Stimulated activated memory B cell treated with anti-CD40 and anti-IgM and Interleukin-4, amounts not matched to agents 10 μg/mL and 1 μg/mL and 100 μg/mL, for 72 hours (primary cell): Measurements from ENCODE around the gene SMG9.

Experiments
- ATAC-seq: fragments of 150-1000 bp; cut with Tn5 transposase; 2 replicates; pipeline ENCODE4 v1.10.0; 2021
- H3K27ac Mint-ChIP-seq: one replicate; pipeline ENCODE4 v1.8.0; 2022; ENCODE audit warnings: mild to moderate bottlenecking, mixed read lengths
- H3K27me3 Mint-ChIP-seq: one replicate; pipeline ENCODE4 v1.8.0; 2022; ENCODE audit warnings: mixed read lengths
- H3K36me3 Mint-ChIP-seq: one replicate; pipeline ENCODE4 v1.8.0; 2022; ENCODE audit warnings: mixed read lengths
- H3K4me1 Mint-ChIP-seq: one replicate; pipeline ENCODE4 v1.8.0; 2022; ENCODE audit warnings: mixed read lengths
- H3K4me3 Mint-ChIP-seq: one replicate; pipeline ENCODE4 v1.8.0; 2022; ENCODE audit warnings: mild to moderate bottlenecking, moderate library complexity, mixed read lengths
- H3K9me3 Mint-ChIP-seq: one replicate; pipeline ENCODE4 v1.8.0; 2022; ENCODE audit warnings: mixed read lengths

Gene SMG9, protein sequence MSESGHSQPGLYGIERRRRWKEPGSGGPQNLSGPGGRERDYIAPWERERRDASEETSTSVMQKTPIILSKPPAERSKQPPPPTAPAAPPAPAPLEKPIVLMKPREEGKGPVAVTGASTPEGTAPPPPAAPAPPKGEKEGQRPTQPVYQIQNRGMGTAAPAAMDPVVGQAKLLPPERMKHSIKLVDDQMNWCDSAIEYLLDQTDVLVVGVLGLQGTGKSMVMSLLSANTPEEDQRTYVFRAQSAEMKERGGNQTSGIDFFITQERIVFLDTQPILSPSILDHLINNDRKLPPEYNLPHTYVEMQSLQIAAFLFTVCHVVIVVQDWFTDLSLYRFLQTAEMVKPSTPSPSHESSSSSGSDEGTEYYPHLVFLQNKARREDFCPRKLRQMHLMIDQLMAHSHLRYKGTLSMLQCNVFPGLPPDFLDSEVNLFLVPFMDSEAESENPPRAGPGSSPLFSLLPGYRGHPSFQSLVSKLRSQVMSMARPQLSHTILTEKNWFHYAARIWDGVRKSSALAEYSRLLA

DNA sequence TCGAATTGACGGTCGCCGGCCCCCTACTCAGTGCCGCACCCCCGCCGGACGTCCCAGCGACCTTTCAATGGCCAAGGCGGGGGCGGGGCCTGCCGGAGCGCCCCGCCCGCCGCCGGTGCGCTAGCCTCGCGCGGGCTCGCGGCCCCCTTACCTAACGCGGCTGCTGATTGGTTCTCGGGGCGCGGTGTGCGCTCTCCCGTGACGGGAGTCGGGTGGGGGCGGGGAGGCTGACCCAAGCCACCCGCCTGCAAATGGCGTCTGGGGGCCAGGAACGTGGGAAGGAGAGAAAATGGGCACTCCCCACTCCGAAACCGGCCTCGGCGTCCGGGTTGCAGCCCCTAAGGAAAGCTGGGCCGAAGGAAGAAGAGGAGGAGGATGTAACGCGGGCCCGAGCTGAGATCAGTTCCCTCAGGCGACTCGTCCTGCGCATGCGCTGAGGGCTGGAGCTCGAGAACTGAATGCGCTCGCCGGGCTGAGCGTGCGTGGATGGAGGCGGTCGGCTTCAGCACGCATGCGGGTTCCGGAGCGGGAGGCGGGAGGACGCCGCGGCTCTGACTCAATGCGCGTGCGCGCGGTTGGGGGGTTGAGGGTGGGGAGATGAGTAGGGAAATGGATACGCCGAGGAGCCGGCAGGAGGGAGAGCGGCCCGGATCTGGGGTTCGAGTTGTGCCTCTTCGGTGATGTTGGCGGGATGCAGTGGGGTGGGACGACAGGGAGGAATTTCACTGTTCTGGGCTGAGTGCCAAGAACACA, at the start of gene SMG9:
Gene SMG9, minus strand, starts transcription at position 460 of the 753 bp plus-strand sequence. CDS start 4,221 bp downstream, outside the sequence.
- Mint-ChIP-seq H3K4me1 (peaks cover 73% of the 10 kb centered on the region), H3K4me3 (peak within 1 kb of the TSS; percentile 91), H3K36me3 (peaks cover 19% of the 10 kb centered on the region), H3K9me3 (no peaks in the 10 kb centered on the region), H3K27me3 (no peaks in the 10 kb centered on the region), H3K27ac (peak within 1 kb of the TSS; percentile 96)
- ATAC-seq = peak; percentile 90

DNA sequence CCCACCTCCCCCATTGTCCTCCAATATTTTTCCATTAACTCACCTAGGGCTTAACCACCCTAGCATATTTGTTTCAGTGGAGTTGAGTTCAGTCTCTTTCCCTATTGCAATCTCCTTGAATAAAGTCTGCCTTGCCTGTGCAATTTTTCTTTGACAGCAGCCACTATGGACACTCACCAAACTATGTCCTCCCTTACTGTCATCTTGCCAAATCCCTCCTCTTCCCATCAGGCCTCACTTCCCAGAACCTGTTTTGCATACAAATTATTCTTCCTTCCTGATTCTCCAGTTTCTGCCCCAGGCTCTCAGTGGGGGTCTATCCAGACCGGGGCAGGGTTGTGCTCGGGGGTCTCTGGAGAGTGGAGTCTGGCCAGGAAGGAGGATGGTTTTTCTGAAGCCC, 49.7 kb upstream of the SMG9 start:
- peaks cover 30% of the 10 kb centered on the region for H3K27me3 Mint-ChIP-seq
- H3K27ac Mint-ChIP-seq = no peak overlapping the region
- H3K36me3 Mint-ChIP-seq = no peaks in the 10 kb centered on the region
- ATAC-seq = no peak
- peaks cover 3% of the 10 kb centered on the region for H3K4me1 Mint-ChIP-seq
- H3K4me3 Mint-ChIP-seq = no peak overlapping the region
- H3K9me3 Mint-ChIP-seq = no peaks in the 10 kb centered on the region

DNA sequence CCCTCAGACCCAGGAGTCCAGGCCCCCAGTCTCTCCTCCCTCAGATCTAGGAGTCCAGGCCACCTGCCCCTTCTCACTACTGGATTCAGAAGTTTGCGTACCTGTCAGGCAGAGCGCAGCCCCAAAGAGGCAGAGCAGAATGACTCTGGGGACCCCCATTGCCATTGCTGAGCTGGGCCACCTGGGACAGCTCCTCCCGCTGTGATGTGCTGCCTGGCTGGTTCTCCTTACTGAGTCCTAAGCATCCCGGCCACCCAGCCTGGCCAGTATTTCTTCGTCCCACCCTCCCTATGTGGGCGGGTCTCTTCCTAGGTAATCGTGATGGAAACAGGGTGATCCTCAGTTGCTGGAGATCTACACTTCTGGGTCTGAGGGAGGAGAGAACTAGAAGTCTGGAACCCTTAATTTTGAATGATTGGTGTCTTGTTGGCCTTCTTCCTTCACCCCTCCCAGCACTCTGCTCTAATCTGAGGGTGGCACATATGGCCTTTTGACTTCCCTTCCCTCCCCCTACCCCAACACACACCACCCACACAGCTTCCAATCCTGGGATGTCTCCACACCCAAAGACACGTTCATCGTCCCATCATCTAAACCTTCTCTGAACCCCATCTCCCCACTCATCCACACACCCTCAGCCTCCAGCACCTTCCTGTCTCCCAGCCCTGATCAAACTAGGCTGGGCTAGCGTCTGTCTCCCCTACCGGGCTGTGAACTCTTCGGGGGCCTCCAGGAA, 47.6 kb upstream of the SMG9 start, which contains the start of gene LYPD5:
Gene LYPD5, minus strand, starts transcription at position 232 of the 736 bp plus-strand sequence. Its CDS starts 67 bp downstream, at position 165.
- peaks cover 40% of the 10 kb centered on the region for H3K27me3 Mint-ChIP-seq
- no peaks in the 10 kb centered on the region for H3K36me3 Mint-ChIP-seq
- no peak within 1 kb of the TSS for H3K27ac Mint-ChIP-seq
- H3K4me3 Mint-ChIP-seq = no peak within 1 kb of the TSS
- no peaks in the 10 kb centered on the region for H3K9me3 Mint-ChIP-seq
- no peak for ATAC-seq
- H3K4me1 Mint-ChIP-seq = peaks cover 18% of the 10 kb centered on the region

DNA sequence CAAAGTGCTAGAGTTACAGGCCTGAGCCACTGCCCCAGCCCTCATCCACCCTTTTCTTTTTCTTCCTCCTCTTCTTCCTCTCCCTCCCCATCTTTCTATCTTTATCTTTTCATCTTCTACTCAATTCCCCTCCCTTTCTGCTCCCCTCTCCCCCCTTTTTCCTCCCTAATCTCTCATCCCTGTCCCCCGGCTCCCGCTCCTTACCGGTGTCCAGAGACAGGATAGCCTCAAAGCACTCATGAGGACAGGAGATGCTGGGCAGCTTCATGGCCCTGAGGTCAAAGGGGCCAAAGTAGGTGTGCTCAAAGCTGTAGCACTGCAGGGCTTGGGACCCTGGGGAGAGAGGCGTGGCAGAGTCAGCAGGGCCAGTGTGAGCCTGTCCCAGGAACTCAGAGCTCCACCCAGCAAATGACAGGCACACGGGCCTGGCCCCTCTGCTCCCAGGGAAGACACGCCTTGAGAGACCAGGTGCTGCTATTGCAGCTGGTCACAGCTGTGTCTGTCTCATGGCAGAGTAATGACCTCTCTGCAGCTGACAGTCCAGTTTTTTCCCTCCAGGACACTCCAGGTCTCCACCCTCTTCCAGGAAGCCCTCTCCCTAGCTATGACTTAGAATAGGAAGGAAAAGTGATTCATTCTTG, 44.9 kb upstream of the SMG9 start:
- peaks cover 4% of the 10 kb centered on the region for H3K9me3 Mint-ChIP-seq
- no peak for ATAC-seq
- H3K36me3 Mint-ChIP-seq = peaks cover 6% of the 10 kb centered on the region
- peak overlapping the region; percentile 77 for H3K4me3 Mint-ChIP-seq
- peaks cover 18% of the 10 kb centered on the region for H3K4me1 Mint-ChIP-seq
- H3K27ac Mint-ChIP-seq = peak overlapping the region; percentile 72
- peaks cover 46% of the 10 kb centered on the region for H3K27me3 Mint-ChIP-seq

DNA sequence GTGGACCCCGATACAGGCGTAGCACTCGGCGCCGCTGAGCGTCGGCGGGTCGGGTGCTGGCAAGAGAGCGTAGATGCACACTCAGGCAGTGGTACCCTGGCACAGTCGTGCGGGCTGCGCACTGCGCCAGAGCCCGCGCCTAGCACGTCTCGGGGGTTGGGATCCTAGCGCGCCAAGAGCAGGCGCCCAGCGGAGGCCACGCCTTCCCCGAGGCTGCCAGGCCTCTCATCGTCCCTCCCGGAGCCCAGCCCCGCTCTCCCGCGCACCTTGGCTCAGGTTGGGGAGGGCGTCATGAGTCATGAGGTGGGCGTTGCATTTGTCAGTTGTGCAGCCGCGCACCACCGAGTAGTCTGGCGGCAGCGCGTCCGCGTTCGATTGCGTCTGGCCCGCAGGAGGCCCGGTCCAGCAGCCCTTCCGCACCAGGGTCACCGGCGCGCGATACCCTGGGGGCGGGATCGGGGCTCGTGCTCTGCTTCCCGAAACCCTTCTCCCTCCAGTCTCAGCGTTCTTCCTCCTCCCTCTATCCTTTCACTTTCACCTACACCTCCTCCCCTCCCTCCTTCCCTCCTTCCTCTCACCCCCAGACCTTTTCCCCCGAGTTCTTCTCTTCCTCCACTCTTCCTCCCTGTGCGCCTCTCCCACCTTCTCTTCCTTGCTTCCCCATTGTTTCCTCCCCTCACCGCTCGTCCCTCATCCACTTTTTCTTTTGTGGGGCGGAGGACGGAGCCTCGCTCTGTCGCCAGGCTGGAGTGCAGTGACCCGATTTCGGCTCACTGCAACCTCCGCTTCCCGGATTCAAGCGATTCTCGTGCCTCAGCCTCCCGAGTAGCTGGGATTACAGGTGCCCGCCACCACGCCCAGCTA, 44.0 kb upstream of the SMG9 start:
- Mint-ChIP-seq H3K27me3 (peaks cover 55% of the 10 kb centered on the region), H3K4me3 (peak overlapping the region; percentile 77), H3K36me3 (peaks cover 6% of the 10 kb centered on the region), H3K27ac (peak overlapping the region; percentile 72), H3K4me1 (peaks cover 18% of the 10 kb centered on the region), H3K9me3 (peaks cover 4% of the 10 kb centered on the region)
- ATAC-seq = peak; percentile 73

DNA sequence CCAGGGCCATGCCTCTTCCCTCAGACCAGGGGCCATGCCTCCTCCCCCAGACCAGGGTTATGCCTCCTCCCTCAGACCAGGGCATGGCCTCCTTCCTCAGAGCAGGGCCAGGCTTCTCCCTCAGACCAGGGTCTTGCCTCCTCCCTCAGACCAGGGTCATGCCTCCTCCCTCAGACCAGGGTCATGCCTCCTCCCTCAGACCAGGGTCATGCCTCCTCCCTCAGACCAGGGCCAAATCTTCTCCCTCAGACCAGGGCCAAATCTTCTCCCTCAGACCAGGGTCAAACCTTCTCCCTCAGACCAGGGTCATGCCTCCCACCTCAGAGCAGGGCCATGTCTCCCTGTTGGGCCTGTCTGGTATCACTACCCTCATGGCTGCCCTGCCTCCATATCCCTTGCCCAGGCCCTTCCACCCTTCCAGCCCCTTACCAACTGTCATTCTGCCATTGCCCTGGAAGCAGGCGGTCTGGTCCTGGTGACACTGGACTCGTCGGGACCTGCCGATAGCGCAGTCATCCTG, 43.3 kb upstream of the SMG9 start:
- Mint-ChIP-seq H3K27me3 (peaks cover 62% of the 10 kb centered on the region), H3K36me3 (peaks cover 6% of the 10 kb centered on the region), H3K27ac (no peak overlapping the region), H3K4me1 (peaks cover 18% of the 10 kb centered on the region), H3K9me3 (peaks cover 4% of the 10 kb centered on the region), H3K4me3 (peak overlapping the region; percentile 77)
- no peak for ATAC-seq

DNA sequence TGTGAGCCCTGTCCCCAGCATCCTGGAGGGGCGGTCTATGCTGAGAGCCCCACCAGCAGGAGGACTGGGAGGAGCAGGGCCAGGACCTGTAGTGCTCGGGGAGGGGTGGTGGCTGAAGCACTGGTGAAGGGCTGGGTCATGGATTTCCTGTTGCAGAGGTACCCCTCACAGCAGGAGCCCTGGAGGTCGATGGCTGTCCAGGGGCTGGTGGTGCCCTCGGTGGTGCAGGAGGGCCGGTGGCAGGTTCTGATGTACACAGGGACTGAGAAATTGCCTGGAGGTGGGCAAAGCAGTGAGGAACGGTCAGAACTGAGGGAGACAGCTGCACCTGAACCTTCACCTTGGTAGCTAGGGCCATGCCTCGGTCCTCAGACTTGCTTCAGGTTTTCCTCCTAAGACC, 42.8 kb upstream of the SMG9 start:
- H3K4me3 Mint-ChIP-seq = peak overlapping the region; percentile 25
- peaks cover 6% of the 10 kb centered on the region for H3K36me3 Mint-ChIP-seq
- peaks cover 62% of the 10 kb centered on the region for H3K27me3 Mint-ChIP-seq
- H3K4me1 Mint-ChIP-seq = peaks cover 18% of the 10 kb centered on the region
- no peak for ATAC-seq
- H3K27ac Mint-ChIP-seq = no peak overlapping the region
- peaks cover 4% of the 10 kb centered on the region for H3K9me3 Mint-ChIP-seq

DNA sequence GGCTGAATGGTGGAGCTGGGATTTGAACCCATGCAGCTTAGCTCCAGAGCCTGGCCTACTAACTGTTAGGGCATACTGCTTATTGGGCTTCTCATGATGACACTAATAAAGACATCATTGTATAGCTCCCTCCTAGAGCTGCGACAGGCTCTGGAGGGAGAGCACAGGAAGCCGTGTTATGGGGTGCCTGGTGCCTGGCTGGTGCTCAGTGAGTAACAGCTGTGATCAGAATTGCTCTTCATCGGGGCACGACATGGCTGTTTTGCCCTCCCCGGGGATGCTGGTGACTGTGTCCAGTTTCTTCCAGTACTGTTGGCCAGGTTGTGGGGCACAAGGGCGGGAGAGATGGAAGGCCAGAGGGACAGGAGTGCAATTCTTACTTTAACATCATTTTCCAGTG, 42.4 kb upstream of the SMG9 start:
- no peak overlapping the region for H3K27ac Mint-ChIP-seq
- peaks cover 62% of the 10 kb centered on the region for H3K27me3 Mint-ChIP-seq
- peak overlapping the region; percentile 25 for H3K4me3 Mint-ChIP-seq

DNA sequence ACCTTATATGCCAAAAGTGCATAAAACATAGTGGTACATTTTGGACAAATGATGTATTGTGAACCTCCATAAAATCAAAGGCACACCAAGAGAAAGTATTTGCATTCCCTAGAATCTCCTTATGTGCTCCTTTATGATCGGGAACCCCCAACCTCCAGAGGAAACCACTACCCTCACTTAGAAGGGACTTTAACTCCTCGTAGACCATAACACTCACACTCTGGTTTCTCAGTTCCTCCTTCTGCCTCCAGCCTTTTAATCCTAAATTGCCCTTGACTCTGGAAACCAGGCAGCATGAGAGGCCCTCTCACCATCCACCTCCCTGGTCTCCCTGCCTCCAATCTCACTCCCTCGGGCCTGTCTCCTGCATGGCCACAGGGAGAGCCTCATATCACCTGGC, 35.8 kb upstream of the SMG9 start:
- H3K9me3 Mint-ChIP-seq = no peaks in the 10 kb centered on the region
- no peak overlapping the region for H3K27ac Mint-ChIP-seq
- peaks cover 11% of the 10 kb centered on the region for H3K4me1 Mint-ChIP-seq
- ATAC-seq = peak; percentile 45
- peaks cover 26% of the 10 kb centered on the region for H3K27me3 Mint-ChIP-seq
- no peak overlapping the region for H3K4me3 Mint-ChIP-seq
- H3K36me3 Mint-ChIP-seq = no peaks in the 10 kb centered on the region

More for the DNA sequence above, 42.4 kb upstream of the SMG9 start:
- peaks cover 6% of the 10 kb centered on the region for H3K36me3 Mint-ChIP-seq
- peaks cover 4% of the 10 kb centered on the region for H3K9me3 Mint-ChIP-seq
- peaks cover 18% of the 10 kb centered on the region for H3K4me1 Mint-ChIP-seq
- no peak for ATAC-seq

DNA sequence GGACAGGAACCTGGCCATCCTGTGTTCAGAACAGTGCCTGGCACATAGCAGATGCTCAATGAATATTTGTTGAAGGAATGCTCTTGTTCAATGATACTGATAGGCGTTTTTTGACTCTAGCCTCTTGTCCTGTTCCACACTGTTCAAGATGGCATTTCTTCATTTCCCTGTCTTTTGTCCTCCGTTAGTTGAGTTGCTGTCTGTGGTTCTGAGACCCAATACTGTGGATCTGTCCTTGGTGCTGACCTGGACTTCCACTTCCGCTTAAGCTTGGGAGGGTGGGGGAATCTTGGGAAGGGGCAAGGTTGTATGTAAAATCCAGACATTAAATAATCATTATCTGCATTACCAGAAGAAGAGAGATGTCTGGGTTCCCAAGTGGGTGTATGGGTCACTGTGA, 34.3 kb upstream of the SMG9 start:
- H3K27ac Mint-ChIP-seq = no peak overlapping the region
- peaks cover 17% of the 10 kb centered on the region for H3K27me3 Mint-ChIP-seq
- H3K4me3 Mint-ChIP-seq = no peak overlapping the region
- H3K4me1 Mint-ChIP-seq = peaks cover 25% of the 10 kb centered on the region
- no peaks in the 10 kb centered on the region for H3K36me3 Mint-ChIP-seq
- H3K9me3 Mint-ChIP-seq = no peaks in the 10 kb centered on the region
- ATAC-seq = no peak

DNA sequence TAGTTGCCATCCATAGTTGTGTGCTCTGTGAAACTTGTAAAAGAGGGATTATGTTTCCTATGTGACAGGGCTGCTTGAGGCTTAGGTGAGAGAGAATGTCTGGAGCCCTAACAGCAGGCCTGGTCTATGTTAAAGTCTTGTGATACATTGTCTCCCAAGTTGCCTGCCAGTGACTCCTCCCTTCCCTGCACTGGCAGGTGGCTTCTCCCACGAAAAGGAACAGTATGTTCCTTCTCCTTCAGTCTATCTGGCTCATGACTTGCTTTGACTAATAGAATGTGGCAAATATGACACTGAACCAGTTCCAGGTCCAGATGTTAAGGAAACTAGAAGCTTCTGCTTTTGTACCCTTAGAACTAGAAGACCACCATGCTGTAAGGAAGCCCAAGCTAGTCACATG, 31.9 kb upstream of the SMG9 start:
- H3K4me3 Mint-ChIP-seq = no peak overlapping the region
- no peak for ATAC-seq
- H3K9me3 Mint-ChIP-seq = peaks cover 3% of the 10 kb centered on the region
- no peak overlapping the region for H3K27ac Mint-ChIP-seq
- no peaks in the 10 kb centered on the region for H3K36me3 Mint-ChIP-seq
- H3K4me1 Mint-ChIP-seq = peaks cover 49% of the 10 kb centered on the region
- H3K27me3 Mint-ChIP-seq = peaks cover 7% of the 10 kb centered on the region

DNA sequence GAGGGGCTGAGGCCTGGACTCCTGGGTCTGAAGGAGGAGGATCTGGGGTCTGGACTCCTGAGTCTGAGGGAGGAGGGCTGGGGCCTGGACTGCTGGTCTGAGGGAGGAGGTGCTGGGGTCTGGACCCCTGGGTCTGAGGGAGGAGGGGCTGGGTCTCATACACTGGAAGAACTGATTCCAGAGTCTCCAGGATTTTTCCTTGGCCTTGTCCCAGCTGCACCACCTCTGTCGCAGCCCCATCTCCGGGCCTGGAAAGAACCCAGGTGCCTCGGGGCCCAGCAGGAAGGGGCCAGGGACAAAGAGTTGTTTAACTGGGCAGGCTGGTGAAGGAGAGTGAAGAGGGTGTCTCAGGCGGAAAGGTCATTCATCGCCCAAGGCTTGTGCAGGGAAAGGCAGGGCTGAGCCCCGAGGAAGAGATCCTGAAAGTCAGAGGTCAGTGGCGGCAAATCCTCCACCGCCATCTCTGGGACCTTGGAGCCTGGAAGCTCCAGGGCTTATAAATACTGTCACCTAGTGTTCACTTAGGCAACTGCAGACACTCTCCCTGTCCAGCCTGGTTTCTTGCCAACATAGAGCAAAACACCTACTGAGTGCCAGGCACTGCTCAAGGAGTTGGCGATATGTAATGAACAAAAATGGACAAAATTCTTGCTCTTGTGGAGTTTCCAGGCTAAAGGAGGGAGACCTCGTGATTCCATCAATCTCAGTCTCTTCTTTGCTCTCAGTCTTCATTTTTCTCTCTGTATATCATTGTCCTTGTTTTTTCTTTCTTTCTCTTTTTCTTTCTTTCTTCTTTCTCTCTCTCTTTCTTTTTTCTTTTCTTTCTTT, 30.4 kb upstream of the SMG9 start:
- Mint-ChIP-seq H3K27ac (peak overlapping the region; percentile 93), H3K9me3 (peaks cover 3% of the 10 kb centered on the region), H3K4me1 (peaks cover 52% of the 10 kb centered on the region), H3K36me3 (no peaks in the 10 kb centered on the region), H3K4me3 (peak overlapping the region; percentile 55), H3K27me3 (peaks cover 7% of the 10 kb centered on the region)
- peak; percentile 39 for ATAC-seq
